Measurements from ENCODE around the gene SWI5. TPM values are rescaled to one million over a fixed set of nuclear protein-coding genes. Genes with fewer than 3 reads are reported as not detected.
"Not testable (repeated sequence)": the region's sequence is repeated elsewhere in the genome, so short reads cannot be mapped to it uniquely, and the experiment has no call there.

Gene SWI5
- total and polyA plus RNA-seq, 3 donors from 2014 or later: 69.3 to 164 (median 131) TPM

- Histone ChIP-seq H3K36me3 (ENCODE audit: low read depth, missing control alignments) (no peaks in the 10 kb centered on the region), H3K9me3 (no peaks in the 10 kb centered on the region), H3K27ac (peak within 1 kb of the TSS; percentile 83 to 88), H3K27me3 (no peaks in the 10 kb centered on the region), H3K4me3 (peak within 1 kb of the TSS; percentile 76 to 89), H3K4me1 (peaks cover 7% of the 10 kb centered on the region)
- DNase-seq: peak; percentile 60
- intact Hi-C loops (cut with DNase I; ENCODE audit: low total_unique reads): no loop called here
- no peak for TF ChIP-seq POLR2A (IDR thresholded peaks at IDR 0.05)
- TF ChIP-seq, protein P1, sequence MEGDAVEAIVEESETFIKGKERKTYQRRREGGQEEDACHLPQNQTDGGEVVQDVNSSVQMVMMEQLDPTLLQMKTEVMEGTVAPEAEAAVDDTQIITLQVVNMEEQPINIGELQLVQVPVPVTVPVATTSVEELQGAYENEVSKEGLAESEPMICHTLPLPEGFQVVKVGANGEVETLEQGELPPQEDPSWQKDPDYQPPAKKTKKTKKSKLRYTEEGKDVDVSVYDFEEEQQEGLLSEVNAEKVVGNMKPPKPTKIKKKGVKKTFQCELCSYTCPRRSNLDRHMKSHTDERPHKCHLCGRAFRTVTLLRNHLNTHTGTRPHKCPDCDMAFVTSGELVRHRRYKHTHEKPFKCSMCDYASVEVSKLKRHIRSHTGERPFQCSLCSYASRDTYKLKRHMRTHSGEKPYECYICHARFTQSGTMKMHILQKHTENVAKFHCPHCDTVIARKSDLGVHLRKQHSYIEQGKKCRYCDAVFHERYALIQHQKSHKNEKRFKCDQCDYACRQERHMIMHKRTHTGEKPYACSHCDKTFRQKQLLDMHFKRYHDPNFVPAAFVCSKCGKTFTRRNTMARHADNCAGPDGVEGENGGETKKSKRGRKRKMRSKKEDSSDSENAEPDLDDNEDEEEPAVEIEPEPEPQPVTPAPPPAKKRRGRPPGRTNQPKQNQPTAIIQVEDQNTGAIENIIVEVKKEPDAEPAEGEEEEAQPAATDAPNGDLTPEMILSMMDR (IDR thresholded peaks at IDR 0.05): no peak
- WGBS, 2 donors: 0 to 1% methylated on average over 21 to 41 of the region's 57 CpGs
Observed at GRCh38 chr9:128275198-128276007, 673 bp upstream of the SWI5 start, which contains the start of gene GOLGA2. GOLGA2 (minus strand) TSS chr9:128276007; CDS start chr9:128275976, 31 bp downstream.

DNA sequence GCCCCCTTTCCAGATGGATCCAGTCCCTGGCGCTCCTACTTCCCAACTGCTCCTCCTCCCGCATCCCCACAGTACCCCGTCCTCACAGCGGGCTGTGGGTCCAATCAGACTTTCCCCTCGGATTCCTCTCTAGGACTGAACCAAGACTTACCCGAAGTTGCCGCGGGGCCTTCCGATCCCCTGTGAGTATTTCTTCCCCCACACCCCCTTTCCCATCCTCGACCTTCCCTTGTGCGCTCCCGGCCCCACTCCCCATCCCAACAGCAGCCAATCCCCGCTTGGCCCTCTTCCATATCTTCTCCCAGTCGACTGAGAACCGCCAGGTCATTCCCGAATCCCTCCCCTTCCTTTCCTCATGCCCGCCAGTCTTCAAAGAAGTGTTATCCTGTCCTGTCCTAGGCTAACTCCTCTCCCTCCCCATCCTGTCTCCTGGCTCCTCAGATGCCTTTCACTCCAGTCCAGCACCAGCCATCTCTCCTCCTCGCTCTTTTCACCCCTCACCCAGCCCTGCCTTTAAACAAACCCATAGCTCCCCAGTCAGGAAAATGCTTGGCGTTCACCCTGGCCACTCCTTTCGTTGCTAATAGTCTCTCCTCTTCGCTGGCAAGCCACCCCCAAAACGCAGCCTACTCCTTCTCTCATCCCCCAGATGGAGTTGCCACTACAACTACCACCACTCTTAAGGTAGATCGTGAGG lies 646 bp downstream of the SWI5 start:
- intact Hi-C loops (cut with DNase I; ENCODE audit: low total_unique reads): no loop called here
- WGBS, 2 donors: 2 to 6% methylated on average over 23 of the region's 23 CpGs

GRCh38 chr9:128279088-128280073 lies 3.3 kb downstream of the SWI5 start:
- H3K27me3 ChIP-seq; H3K36me3 ChIP-seq (ENCODE audit: low read depth, missing control alignments); H3K4me3 ChIP-seq; intact Hi-C loops (cut with DNase I; ENCODE audit: low total_unique reads); H3K4me1 ChIP-seq; H3K9me3 ChIP-seq; H3K27ac ChIP-seq: not testable (repeated sequence)
- WGBS, 2 donors: 61 to 65% methylated on average over 22 of the region's 22 CpGs
- peak; percentile 33 for DNase-seq

More for the DNA sequence above, 646 bp downstream of the SWI5 start:
- H3K27me3 ChIP-seq: no peaks in the 10 kb centered on the region
- H3K4me1 ChIP-seq: peaks cover 7% of the 10 kb centered on the region
- no peaks in the 10 kb centered on the region for H3K36me3 ChIP-seq (ENCODE audit: low read depth, missing control alignments)
- peak overlapping the region; percentile 77 to 83 for H3K27ac ChIP-seq
- DNase-seq: peak; percentile 38
- H3K9me3 ChIP-seq: no peaks in the 10 kb centered on the region
- no peak for TF ChIP-seq POLR2A (IDR thresholded peaks at IDR 0.05)
- TF ChIP-seq, protein P1 (IDR thresholded peaks at IDR 0.05): no peak
- H3K4me3 ChIP-seq: peak overlapping the region; percentile 76 to 89

DNA sequence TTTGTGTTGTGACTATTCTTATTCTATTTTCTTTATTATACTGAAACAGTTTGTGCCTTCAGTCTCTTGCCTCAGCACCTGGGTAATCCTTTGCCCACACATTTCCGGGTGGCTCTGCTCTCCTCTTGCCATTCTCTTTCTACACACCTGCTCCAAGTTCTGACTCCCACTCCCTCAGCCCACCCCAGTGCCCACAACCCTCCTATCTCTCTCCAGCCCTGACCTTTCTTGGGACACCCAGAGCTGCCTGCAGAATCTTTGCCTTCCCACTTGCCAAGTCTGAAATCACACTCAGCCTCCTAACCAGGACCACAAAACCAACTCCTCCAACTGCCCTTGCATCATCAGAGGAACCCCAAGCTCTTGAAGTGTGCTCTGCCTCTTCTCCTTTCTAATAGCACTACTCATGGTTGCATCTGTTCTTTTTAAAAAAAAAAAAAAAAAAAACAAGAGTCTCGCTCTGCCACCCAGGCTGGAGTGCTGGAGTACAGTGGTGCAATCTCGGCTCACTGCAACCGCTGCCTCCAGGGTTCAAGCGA lies 4.1 kb downstream of the SWI5 start:
- no peaks in the 10 kb centered on the region for H3K36me3 ChIP-seq (ENCODE audit: low read depth, missing control alignments)
- no peak for DNase-seq
- 90 to 95% methylated on average over 5 of the region's 5 CpGs for WGBS, 2 donors
- H3K27ac ChIP-seq: no peak overlapping the region
- intact Hi-C loops (cut with DNase I; ENCODE audit: low total_unique reads): no loop called here
- no peak overlapping the region for H3K4me3 ChIP-seq
- no peaks in the 10 kb centered on the region for H3K4me1 ChIP-seq
- TF ChIP-seq, protein P1 (IDR thresholded peaks at IDR 0.05): no peak
- no peak for TF ChIP-seq POLR2A (IDR thresholded peaks at IDR 0.05)
- no peaks in the 10 kb centered on the region for H3K27me3 ChIP-seq
- no peaks in the 10 kb centered on the region for H3K9me3 ChIP-seq
